Activated naive CD4-positive, alpha-beta T cell treated with anti-CD3 and anti-CD28 coated beads, Interleukin-2, amount 10 ng/mL, durations not matched to agents 7 days and 5 days (primary cell): ENCODE data around the gene FSTL5.

Experiments
- CTCF ChIA-PET: fragments of 350-600 bp; sonication (Branson Sonifier 250); formaldehyde crosslinking; loops from one replicate; lab custom pipeline; 2021; ENCODE audit warnings: antibody characterized with exemption; lab: Charles Lee
- DNase-seq: peaks from one replicate; pipeline ENCODE4 v3.0.0-alpha.2; 2020
- H3K27ac Mint-ChIP-seq: one replicate; pipeline ENCODE4 v1.8.0; 2021; ENCODE audit warnings: mild to moderate bottlenecking, moderate library complexity, mixed read lengths
- H3K27me3 Mint-ChIP-seq: one replicate; pipeline ENCODE4 v1.8.0; 2021; ENCODE audit warnings: mild to moderate bottlenecking, mixed read lengths
- H3K36me3 Mint-ChIP-seq: one replicate; pipeline ENCODE4 v1.8.0; 2021; ENCODE audit warnings: mixed read lengths
- H3K4me1 Mint-ChIP-seq: one replicate; pipeline ENCODE4 v1.8.0; 2021; ENCODE audit warnings: mixed read lengths
- H3K4me3 Mint-ChIP-seq: one replicate; pipeline ENCODE4 v1.8.0; 2021; ENCODE audit warnings: mild to moderate bottlenecking, moderate library complexity, mixed read lengths
- H3K9me3 Mint-ChIP-seq: one replicate; pipeline ENCODE4 v1.8.0; 2021; ENCODE audit warnings: mixed read lengths

Gene FSTL5

DNA sequence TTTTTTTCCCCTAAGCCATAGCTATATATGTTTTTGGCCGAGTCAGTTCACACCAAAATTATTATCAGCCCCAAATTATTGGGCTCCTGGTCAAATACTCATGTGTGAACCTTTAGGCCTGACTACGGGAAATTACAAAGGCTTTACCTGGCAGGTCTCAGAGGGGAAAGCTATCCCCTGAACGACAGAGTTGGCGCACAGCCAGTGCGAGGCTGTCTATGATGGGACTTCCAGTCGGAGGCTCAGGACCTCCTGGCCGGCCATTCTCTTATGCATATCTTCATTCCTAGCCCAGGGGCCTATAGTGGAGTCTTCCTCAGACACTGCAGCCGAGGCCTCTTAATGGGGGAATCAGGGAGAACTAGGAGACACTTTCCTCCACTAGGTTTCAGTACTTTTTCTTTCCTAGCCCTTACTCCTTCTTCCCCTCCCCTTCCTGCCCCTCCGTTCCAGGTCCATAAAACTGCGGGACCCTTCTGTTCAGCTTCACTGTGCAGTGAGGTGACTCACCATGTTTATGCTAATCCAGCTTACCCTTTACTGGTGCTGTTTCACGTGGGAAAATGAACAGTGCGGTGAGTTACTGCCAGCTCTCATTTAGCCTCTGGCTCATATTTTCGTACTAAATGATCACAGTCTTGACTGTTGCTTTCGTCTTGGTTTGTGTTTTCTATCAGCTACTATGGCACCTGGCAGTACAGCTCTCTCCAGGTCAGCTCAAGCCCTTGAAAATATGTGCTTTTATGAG lies 533.9 kb downstream of the FSTL5 start:
- Mint-ChIP-seq H3K4me1 (no peaks in the 10 kb centered on the region), H3K27me3 (no peaks in the 10 kb centered on the region), H3K36me3 (no peaks in the 10 kb centered on the region), H3K9me3 (peaks cover 6% of the 10 kb centered on the region), H3K27ac (no peak overlapping the region), H3K4me3 (no peak overlapping the region)
- CTCF ChIA-PET: no interaction called here
- DNase-seq: no peak

DNA sequence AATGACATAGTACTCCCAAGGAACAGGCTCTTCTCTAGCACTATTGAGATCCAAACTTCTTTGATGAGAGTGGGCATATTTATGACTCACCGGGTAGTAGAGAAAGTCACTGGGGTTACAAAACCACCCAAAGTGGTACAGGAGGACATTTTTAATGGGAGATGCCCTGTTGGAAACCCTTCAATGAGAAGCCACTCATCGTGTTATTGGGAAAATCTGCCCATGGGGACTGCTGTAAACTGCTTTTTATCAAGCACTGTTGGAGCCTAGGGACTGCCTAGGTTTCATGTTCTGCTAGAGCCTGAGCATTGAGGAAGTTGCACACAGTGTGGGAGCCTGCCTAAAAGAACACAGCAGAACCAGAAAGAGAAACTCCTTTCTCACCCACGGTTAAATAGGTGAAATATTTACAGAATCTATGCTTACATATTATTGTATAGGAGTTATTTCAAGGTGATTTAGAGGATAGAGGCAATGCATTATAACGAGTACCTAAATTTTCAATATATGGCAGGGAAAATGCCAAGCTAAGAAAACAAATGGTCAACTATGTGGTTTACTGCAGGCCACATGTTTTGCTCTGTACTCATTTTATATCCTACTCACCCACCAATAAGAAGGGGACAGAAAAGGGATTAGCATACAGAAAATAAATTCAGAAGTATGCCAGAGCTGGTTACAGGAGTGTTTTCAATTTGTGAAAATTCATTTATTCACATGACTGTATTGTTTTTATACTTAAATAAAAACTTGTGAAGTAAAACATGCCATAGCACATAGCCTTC lies 559.1 kb downstream of the FSTL5 start:
- Mint-ChIP-seq H3K4me1 (no peaks in the 10 kb centered on the region), H3K36me3 (no peaks in the 10 kb centered on the region), H3K27ac (no peak overlapping the region), H3K27me3 (no peaks in the 10 kb centered on the region), H3K9me3 (peaks cover 10% of the 10 kb centered on the region), H3K4me3 (no peak overlapping the region)
- DNase-seq: no peak
- CTCF ChIA-PET: no interaction called here

DNA sequence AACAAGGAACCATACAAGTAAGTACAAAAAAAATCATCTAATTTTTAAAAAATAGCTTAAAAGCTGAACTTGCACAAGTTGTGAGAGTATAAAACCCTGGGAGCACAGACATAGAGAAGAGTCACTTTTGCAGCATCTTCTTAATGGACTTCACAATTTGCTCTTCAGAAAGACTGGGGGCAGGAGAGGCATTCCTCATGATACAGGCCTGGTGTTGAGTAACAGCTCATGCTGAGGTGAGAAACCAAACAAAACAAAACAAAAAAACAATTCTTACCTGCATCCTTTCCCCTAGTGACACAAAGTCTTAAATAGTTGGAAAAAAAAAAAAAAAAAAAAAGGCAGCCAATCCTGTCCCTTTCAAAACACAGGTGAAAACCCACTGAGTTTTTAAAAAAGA lies 562.8 kb downstream of the FSTL5 start:
- no peaks in the 10 kb centered on the region for H3K36me3 Mint-ChIP-seq
- CTCF ChIA-PET: no interaction called here

DNA sequence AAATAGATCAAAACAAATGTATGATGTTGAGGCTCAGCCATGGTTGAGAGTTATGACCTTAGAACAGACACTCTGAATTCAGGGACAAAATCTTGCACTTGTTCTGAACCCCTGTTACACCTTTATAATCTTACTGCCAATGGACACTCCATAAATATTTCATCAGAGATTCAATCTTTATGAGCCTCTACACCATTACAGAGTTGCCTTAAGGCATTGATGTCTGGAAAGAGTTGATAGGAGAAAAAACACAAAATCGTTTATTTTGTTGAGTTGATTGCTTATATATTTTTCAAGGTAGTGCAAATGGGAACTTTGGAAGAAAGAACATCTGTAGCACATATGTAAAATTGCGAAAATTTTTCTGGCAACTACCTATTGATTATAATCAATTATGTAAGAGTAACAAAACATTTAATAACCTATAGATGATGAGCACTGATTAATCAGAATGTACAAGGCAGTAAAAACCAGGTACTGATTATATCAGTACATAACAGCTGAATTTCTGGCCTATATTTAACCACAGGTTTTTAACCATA lies 568.5 kb downstream of the FSTL5 start:
- CTCF ChIA-PET: no interaction called here
- no peaks in the 10 kb centered on the region for H3K27me3 Mint-ChIP-seq
- no peaks in the 10 kb centered on the region for H3K36me3 Mint-ChIP-seq
- H3K9me3 Mint-ChIP-seq: peaks cover 6% of the 10 kb centered on the region
- H3K4me1 Mint-ChIP-seq: no peaks in the 10 kb centered on the region
- no peak overlapping the region for H3K27ac Mint-ChIP-seq
- no peak overlapping the region for H3K4me3 Mint-ChIP-seq
- no peak for DNase-seq

More for the DNA sequence above, 562.8 kb downstream of the FSTL5 start:
- Mint-ChIP-seq H3K4me1 (no peaks in the 10 kb centered on the region), H3K9me3 (peaks cover 10% of the 10 kb centered on the region), H3K27me3 (no peaks in the 10 kb centered on the region), H3K27ac (no peak overlapping the region), H3K4me3 (no peak overlapping the region)
- no peak for DNase-seq

DNA sequence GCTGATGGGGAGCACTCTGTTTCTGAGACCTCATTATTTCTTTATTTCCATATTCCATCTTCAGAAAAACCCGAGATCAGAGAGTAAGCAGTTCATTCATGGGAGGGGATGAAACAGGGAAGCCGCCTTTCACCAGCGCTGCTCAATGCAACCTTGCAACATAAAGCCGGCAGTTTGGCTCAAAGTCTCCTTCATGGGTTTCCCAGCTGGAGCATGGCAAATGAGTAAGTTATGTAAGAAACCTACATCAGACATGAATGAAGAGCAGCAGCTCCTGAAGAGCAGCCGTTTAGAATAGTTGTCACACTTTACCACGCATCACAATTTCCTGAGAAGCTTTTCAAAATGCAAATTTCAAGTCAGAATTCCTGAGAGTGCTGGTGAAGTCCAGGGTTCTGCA lies 578.8 kb downstream of the FSTL5 start:
- Mint-ChIP-seq H3K36me3 (no peaks in the 10 kb centered on the region), H3K4me1 (no peaks in the 10 kb centered on the region), H3K4me3 (no peak overlapping the region), H3K27me3 (no peaks in the 10 kb centered on the region), H3K9me3 (peaks cover 13% of the 10 kb centered on the region), H3K27ac (no peak overlapping the region)
- CTCF ChIA-PET: no interaction called here
- no peak for DNase-seq

DNA sequence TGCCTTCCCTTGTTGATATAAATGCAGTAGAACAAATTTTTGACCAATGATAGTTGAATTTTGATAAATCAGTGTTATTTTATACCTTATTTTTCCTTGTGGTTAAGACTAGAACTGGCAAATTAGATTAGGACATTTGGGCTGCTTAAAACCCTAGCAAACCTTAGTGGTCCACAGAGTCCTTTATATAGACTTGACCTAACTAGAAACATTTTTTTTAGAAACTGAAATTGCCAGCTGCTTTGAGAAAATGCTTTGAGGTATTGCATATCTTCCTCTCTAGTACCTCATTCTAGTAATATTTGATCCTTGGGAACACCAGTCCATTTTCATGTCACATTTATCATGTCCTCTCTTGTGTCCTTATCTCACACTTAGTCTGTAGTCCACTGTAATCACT lies 580.3 kb downstream of the FSTL5 start:
- H3K4me3 Mint-ChIP-seq: no peak overlapping the region
- H3K9me3 Mint-ChIP-seq: peaks cover 8% of the 10 kb centered on the region
- no peaks in the 10 kb centered on the region for H3K36me3 Mint-ChIP-seq
- no peaks in the 10 kb centered on the region for H3K4me1 Mint-ChIP-seq
- H3K27me3 Mint-ChIP-seq: no peaks in the 10 kb centered on the region
- no peak for DNase-seq
- CTCF ChIA-PET: no interaction called here
- H3K27ac Mint-ChIP-seq: no peak overlapping the region

DNA sequence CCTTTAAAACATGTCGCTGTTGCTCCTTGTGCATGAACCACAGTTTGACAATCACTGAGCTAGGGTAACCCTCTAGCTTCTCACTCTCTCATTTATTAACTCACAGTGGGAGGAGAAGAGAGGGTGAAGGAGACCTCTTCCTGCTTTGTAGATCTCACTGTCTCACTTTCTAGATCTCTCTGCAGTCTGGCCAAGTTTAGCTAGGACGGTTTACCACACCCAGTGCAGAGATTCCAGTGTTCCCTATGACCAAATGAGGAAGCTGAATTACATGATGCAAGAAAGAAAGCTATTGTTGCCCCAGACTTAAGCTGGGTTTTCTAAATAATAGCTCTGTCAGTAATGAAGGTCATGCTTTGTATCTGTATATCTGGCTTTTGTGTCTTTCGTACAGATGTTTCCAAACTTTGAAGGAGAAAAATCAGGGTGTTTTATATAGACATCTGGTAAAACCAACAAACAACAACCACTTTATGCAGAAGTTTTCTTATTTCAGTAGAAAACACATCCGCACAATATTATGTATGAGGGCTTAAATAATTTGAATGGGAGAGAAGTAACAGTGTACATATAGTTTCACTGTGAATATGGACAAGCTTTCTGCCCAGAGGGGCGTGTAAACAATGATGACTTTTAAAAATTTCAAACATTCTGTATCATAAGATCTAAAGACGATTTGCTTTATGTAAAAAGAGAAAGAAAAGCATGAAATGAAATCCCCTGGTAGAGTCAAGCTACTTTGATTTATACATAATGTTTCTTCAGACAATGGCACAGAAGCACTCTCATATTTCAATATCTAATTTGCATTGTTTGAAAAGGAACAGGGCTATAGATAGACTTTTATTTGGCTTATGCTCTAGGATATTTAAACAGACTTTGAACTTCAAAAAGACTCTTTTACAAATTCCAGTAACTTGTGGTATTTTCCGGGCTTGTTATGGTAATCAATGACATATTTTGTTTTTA lies 582.3 kb downstream of the FSTL5 start:
- no peak for DNase-seq
- CTCF ChIA-PET: no interaction called here
- no peaks in the 10 kb centered on the region for H3K4me1 Mint-ChIP-seq
- H3K4me3 Mint-ChIP-seq: no peak overlapping the region
- H3K36me3 Mint-ChIP-seq: no peaks in the 10 kb centered on the region
- no peak overlapping the region for H3K27ac Mint-ChIP-seq
- peaks cover 8% of the 10 kb centered on the region for H3K9me3 Mint-ChIP-seq
- H3K27me3 Mint-ChIP-seq: no peaks in the 10 kb centered on the region

DNA sequence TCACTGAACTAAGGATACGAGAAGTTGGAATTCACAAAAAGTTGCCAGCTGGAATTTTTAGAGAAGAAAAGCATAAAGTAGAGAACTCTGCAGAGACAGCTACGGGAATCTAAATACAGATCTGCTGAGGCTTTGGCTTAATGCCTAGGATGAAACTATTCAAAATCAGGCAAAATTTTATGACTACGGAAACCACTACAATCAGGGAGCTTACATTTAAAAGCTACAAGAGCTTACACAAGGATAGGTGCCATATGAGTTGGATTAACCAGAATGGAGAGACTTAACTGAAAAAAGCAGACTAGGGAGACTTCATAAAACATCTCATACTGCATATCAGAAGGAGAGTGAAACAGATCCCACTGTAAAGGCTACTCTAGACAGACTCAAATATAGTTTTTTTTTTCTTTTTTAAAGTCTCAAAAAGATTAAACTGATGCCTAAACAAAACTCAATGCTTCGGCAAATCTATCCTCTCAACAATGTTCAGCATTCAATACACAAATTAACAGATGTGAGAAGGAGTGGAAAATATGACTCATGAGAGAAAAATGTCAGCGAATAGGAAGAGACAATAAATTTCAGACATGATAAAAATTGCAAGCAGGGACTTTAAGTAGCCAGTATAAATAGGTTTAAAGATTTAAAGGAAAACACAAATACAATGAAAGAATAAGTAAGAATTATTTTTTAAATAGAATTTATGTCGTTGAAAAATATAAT lies 586.1 kb downstream of the FSTL5 start:
- Mint-ChIP-seq H3K4me1 (no peaks in the 10 kb centered on the region), H3K27me3 (no peaks in the 10 kb centered on the region), H3K9me3 (peaks cover 16% of the 10 kb centered on the region), H3K4me3 (no peak overlapping the region), H3K36me3 (no peaks in the 10 kb centered on the region), H3K27ac (no peak overlapping the region)
- CTCF ChIA-PET: no interaction called here
- DNase-seq: no peak

DNA sequence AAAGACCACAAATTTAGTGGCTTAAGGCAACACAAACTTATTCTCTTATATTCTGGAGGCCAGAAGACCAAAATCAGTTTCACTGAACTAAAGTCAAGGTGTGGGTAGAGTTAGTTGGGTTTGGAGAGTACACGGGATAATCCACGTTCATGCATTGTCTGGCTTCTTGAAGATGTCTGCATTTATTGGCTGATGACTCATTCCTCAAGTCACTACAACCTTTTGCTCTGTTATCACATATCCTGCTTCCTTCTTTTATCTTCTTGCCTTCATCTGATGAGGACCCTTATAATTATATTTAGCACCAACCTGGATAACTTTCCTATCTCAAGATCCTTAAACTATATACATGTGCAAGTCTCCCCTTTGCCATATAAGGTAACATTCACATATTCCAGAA lies 590.0 kb downstream of the FSTL5 start:
- no peaks in the 10 kb centered on the region for H3K36me3 Mint-ChIP-seq
- CTCF ChIA-PET: no interaction called here
- no peaks in the 10 kb centered on the region for H3K27me3 Mint-ChIP-seq
- no peak overlapping the region for H3K27ac Mint-ChIP-seq
- peaks cover 19% of the 10 kb centered on the region for H3K9me3 Mint-ChIP-seq
- DNase-seq: no peak
- no peak overlapping the region for H3K4me3 Mint-ChIP-seq
- no peaks in the 10 kb centered on the region for H3K4me1 Mint-ChIP-seq

DNA sequence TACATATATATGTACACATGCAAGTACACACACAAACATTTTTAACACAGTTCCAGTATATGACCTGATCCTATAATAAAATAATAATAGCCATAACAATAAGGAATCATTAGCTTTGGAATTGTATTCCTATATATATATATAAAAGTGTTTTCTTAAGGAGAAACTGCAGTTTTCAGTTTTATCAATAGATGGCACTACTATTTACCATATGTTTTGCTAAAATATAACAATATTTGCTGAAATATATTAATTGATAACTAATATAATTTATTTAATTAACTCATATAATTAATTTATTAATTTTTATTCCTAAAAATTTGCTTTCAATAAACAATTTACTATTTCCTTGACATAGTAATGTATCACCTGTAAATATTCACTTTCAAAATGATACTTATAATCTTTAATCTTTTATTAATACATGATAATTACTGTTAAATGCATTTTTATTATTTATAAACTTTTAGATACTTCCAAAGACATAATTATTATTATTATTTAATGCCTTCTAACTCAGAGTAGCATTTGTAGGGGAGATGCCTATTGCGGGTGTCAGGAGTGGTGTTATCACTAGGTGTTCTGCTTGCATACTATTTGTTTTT lies 599.5 kb downstream of the FSTL5 start:
- H3K9me3 Mint-ChIP-seq: peaks cover 2% of the 10 kb centered on the region
- H3K27ac Mint-ChIP-seq: no peak overlapping the region
- DNase-seq: no peak
- CTCF ChIA-PET: no interaction called here
- H3K4me3 Mint-ChIP-seq: no peak overlapping the region
- H3K36me3 Mint-ChIP-seq: no peaks in the 10 kb centered on the region
- no peaks in the 10 kb centered on the region for H3K27me3 Mint-ChIP-seq
- H3K4me1 Mint-ChIP-seq: no peaks in the 10 kb centered on the region

DNA sequence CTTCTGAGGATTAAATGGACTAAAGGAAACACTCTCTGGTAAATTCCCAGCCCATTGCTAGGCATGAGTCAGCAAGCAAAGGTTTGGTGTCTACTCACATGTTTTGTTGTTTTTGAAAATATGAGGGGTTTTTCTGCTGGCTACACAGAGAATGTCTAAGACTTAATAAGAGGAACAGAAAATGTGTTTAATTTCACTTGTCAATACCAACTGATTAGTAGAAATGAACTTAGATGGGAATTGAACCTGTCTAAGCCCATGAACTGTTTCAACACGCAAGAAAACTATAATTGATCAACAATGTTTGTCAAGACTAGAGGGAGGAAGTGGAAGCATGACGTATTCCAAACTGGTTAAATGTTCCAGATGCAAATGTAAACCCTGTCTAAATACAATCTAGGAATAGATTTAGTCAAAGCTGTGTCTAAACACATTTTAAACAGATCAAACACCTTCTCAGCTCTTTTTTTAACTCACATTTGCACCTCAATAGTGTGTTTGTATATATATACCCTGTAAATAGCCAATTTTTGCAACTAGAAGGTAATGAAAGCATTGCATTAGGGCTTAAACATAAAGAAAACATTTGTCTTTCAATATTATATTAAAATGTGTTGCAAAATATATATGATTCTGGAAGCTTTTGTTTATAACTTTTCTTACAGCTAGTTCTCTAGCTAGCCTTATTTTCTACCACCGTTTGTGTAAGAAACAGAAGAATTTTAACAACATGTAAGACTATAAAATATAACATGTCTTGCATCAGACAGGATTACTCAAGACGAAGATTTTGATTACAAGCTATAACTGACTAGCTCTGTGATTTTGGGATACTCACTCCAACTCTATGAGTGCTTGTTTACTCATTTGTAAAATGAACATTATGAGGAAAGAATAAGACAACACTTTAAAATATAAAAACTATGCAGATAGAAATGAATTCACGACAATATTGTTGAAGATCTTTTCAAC lies 607.8 kb downstream of the FSTL5 start:
- Mint-ChIP-seq H3K4me3 (no peak overlapping the region), H3K36me3 (no peaks in the 10 kb centered on the region), H3K27ac (no peak overlapping the region), H3K9me3 (no peaks in the 10 kb centered on the region), H3K4me1 (no peaks in the 10 kb centered on the region), H3K27me3 (no peaks in the 10 kb centered on the region)
- CTCF ChIA-PET: no interaction called here
- DNase-seq: no peak

DNA sequence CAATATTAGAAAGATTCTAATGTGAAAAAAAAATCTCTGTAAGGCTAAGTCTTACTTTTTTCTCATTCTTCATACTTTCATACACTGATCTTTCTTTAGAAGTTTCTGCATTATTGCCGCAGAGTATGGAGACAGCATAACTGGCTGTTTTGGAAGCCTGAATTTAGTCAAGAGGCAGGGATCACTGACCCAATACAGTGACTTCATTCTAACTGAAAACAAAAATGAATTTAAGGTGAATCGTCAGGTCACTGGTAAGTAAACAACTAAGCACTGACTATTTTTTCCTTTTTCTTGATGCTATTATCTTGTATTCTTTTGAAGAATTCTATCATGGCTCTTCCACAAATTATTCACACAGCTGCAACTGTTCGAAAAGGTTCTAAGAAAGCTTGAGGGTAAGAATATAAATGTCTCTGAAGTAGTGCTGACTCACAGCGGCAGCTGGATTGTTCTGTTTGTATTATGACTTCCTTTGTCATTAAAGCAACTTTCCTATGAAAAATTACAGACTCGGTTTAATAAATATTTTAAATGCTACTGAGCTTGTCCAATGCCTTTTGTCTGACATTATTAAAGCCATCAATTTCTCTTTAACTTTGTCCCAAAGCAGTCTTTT lies 609.3 kb downstream of the FSTL5 start:
- H3K27me3 Mint-ChIP-seq: no peaks in the 10 kb centered on the region
- no peak overlapping the region for H3K4me3 Mint-ChIP-seq
- no peak for DNase-seq
- H3K4me1 Mint-ChIP-seq: no peaks in the 10 kb centered on the region
- H3K36me3 Mint-ChIP-seq: no peaks in the 10 kb centered on the region
- CTCF ChIA-PET: no interaction called here
- no peaks in the 10 kb centered on the region for H3K9me3 Mint-ChIP-seq
- no peak overlapping the region for H3K27ac Mint-ChIP-seq
